RWPE1 (cell line): ENCODE data around the gene ARL15.

Experiments used
- CTCF ChIA-PET: fragments of 350-600 bp; sonication (Branson Sonifier 250); formaldehyde crosslinking; extraction: SDS; loops from one replicate; lab custom pipeline; 2021; lab: Yijun Ruan, JAX
- POLR2A ChIA-PET: fragments of 400-600 bp; formaldehyde crosslinking; extraction: SDS; loops from one replicate; lab custom pipeline; 2020; ENCODE audit warnings: antibody characterized with exemption; ENCODE audit not compliant: low non-redundant PET; lab: Yijun Ruan, JAX
- DNase-seq: peaks from one replicate; pipeline ENCODE4 v3.0.0; 2012; ENCODE audit warnings: low spot score
- H3K27ac ChIP-seq: fragments of 450-650 bp; 2 replicates; pipeline ENCODE4 v1.5.1; 2017
- CTCF ChIP-seq: fragments of 450-650 bp; conservative IDR thresholded peaks from 2 replicates; pipeline ENCODE4 v1.5.1; 2017; ENCODE audit warnings: low read depth, mild to moderate bottlenecking

ARL15 gene

GRCh38 chr5:53956632-53957031, 353.7 kb downstream of the ARL15 start:
- CTCF ChIA-PET, result no interaction called here
- no peak for DNase-seq
- POLR2A ChIA-PET, result no interaction called here
- TF ChIP-seq CTCF, result no peak
- H3K27ac ChIP-seq, result no peak overlapping the region

GRCh38 chr5:53956196-53956595, 354.2 kb downstream of the ARL15 start:
- ChIA-PET POLR2A (no interaction called here), CTCF (no interaction called here)
- H3K27ac ChIP-seq, result no peak overlapping the region
- no peak for DNase-seq
- no peak for TF ChIP-seq CTCF

GRCh38 chr5:53950621-53951020, 359.8 kb downstream of the ARL15 start:
- CTCF ChIA-PET, result interaction anchor here (0.5 to 0.6 kb wide), 2 partner anchors 25 to 820 kb away, joined by 3 to 6 read pairs; no protein-coding TSS in a partner anchor
- no peak overlapping the region for H3K27ac ChIP-seq
- no peak for TF ChIP-seq CTCF
- POLR2A ChIA-PET, result no interaction called here
- DNase-seq, result no peak

GRCh38 chr5:53948598-53948997, 361.8 kb downstream of the ARL15 start:
- no peak for TF ChIP-seq CTCF
- ChIA-PET POLR2A (no interaction called here), CTCF (no interaction called here)
- H3K27ac ChIP-seq, result no peak overlapping the region
- DNase-seq, result no peak

- POLR2A ChIA-PET, result no interaction called here
- H3K27ac ChIP-seq, result no peak overlapping the region
- no peak for DNase-seq
- TF ChIP-seq CTCF, result no peak
- CTCF ChIA-PET, result interaction anchor here (1.0 kb wide), 1 partner anchor 22 kb away, joined by 3 read pairs; no protein-coding TSS in a partner anchor
These were observed 363.8 kb downstream of the ARL15 start for GRCh38 chr5:53946405-53947100.

GRCh38 chr5:53944981-53945380, 365.4 kb downstream of the ARL15 start:
- DNase-seq, result no peak
- TF ChIP-seq CTCF, result no peak
- POLR2A ChIA-PET, result no interaction called here
- H3K27ac ChIP-seq, result no peak overlapping the region
- CTCF ChIA-PET, result no interaction called here
